Heart left ventricle (tissue), 16 donors: ENCODE data around the gene GAS7. TPM values are rescaled to one million over a fixed set of nuclear protein-coding genes. Genes with fewer than 3 reads are reported as not detected.

Experiments used
- ATAC-seq, 4 donors: fragments of 200-7000 bp; cut with Tn5 transposase; one replicate each; pipeline ENCODE4 v1.9.1; 2020 to 2022; ENCODE audit warnings: moderate library complexity in 4 of 4, mild to moderate bottlenecking in 3 of 4, moderate number of reproducible peaks in 1 of 4
- DNase-seq, 5 donors: peaks; one replicate each; pipeline ENCODE4 v3.0.0-alpha.2; 2020
- H3K27ac ChIP-seq, 12 donors: fragments of 200-600 bp; sonication (generic) in 4 of 12; one replicate each; pipeline versions ENCODE4 v1.5.0 to v1.8.0; 2016 to 2022; ENCODE audit warnings: mild to moderate bottlenecking in 2 of 12
- H3K27me3 ChIP-seq, 9 donors: fragments of 200-600 bp; sonication (generic) in 2 of 9; one replicate each; pipeline versions ENCODE4 v1.5.1 to v1.8.0; 2016 to 2022; ENCODE audit warnings: mild to moderate bottlenecking in 3 of 9
- H3K36me3 ChIP-seq, 9 donors: fragments of 200-600 bp; sonication (generic) in 2 of 9; one replicate each; pipeline versions ENCODE4 v1.5.0 to v1.8.0; 2018 to 2022; ENCODE audit warnings: mild to moderate bottlenecking in 2 of 9
- H3K4me1 ChIP-seq, 12 donors: fragments of 200-600 bp; sonication (generic) in 4 of 12; one replicate each; pipeline versions ENCODE4 v1.5.0 to v1.8.0; 2016 to 2022; ENCODE audit warnings: mild to moderate bottlenecking in 3 of 12
- H3K4me3 ChIP-seq, 12 donors: fragments of 200-600 bp; sonication (generic) in 4 of 12; one replicate each; pipeline versions ENCODE4 v1.5.0 to v1.8.0; 2017 to 2022; ENCODE audit warnings: mild to moderate bottlenecking in 9 of 12, moderate library complexity in 4 of 12
- H3K9me3 ChIP-seq, 12 donors: fragments of 200-600 bp; sonication (generic) in 4 of 12; one replicate each; pipeline versions ENCODE4 v1.5.0 to v1.8.0; 2016 to 2022; ENCODE audit warnings: mild to moderate bottlenecking in 1 of 12
- POLR2A ChIP-seq, 2 donors: fragments of 450-650 bp; IDR thresholded peaks; one replicate each; pipeline ENCODE4 v1.6.1; 2017; ENCODE audit warnings: antibody characterized with exemption in 2 of 2, mild to moderate bottlenecking in 2 of 2, moderate library complexity in 2 of 2
- WGBS, 4 donors: extraction: QIAGEN DNeasy Blood & Tissue Kit in 2 of 4; methylation state at CpG; one replicate each; pipeline versions ENCODE4 v1.1.5 to v1.1.7; 2013 to 2018; 5-methylcytosine and 5-hydroxymethylcytosine counted together
- intact Hi-C, 10 donors: fragments of 100-400 bp; cut with DNase I; formaldehyde crosslinking; loops; one replicate each; pipeline versions ENCODE4 v1.11.1 to v1.14.2; 2022
- polyA plus RNA-seq, 2 donors: library from polyadenylated mRNA; stranded (reverse); fragments of 200-250 nt; gene quantifications; one replicate each; pipeline ENCODE4 v1.2.3, GENCODE V29; 2013
- total RNA-seq, 9 donors: library from RNA; depleted of rRNA in 2 of 9; stranded (reverse); fragments of >200 nt in 2 of 9; fragmentation: NEBNext Ultra II Directional in 3 of 9; extraction: Animal tissue kit (Norgen Biotek cat#: 25700) in 3 of 9; gene quantifications; one replicate each; pipeline versions ENCODE4 v1.1.0 to v1.2.4, GENCODE V29; 2016 to 2023
- TF ChIP-seq, protein P1 (sequence below), 12 donors: fragments of 200-600 bp; sonication (generic) in 4 of 12; IDR thresholded peaks; one replicate each; pipeline versions ENCODE4 v1.5.0 to v1.8.0; 2018 to 2022; ENCODE audit warnings: antibody characterized with exemption in 12 of 12, mild to moderate bottlenecking in 5 of 12
- donor health status: ischemic (EF 13 %, LVEDD 7.1; RV severe dilation, severe dysfunction).
- donor health status: healthy with polysubstance abuse.
- donor health status: DM: no; HTN: yes; CAD: no.
- donor health status: DM: no; HTN: no; CAD: no.
- donor health status: ischemic (EF 25% LVEDD 6.9; RV normal size, moderate dysfunction).
- donor health status: ischemic (EF 25% LVEDD 5.7; RV mildly dilated, moderate dysfunction).
- donor health status: healthy.
- donor health status: DM: yes; HTN: yes; CAD: no.
- donor health status: ischemic (EF 35%, LVEDD 5.7; RV mildly dilated, moderate dysfunction).
- donor health status: nonischemic (EF 11% LVEDD 7.7; RV severe dilation, severe dysfunction).
- donor health status: DM: yes; HTN: yes; CAD: no.
- donor health status: PGD.
- donor health status: ischemic (EF 29% LVEDD 5.4; RV normal size, mild dysfunction).
- donor health status: nonischemic (EF 23%, LVEDD 6.1; RV moderate dilation, normal function).

The GAS7 gene
- total and polyA plus RNA-seq, 11 donors = 19.4 to 86.5 (median 65.1) TPM

DNA sequence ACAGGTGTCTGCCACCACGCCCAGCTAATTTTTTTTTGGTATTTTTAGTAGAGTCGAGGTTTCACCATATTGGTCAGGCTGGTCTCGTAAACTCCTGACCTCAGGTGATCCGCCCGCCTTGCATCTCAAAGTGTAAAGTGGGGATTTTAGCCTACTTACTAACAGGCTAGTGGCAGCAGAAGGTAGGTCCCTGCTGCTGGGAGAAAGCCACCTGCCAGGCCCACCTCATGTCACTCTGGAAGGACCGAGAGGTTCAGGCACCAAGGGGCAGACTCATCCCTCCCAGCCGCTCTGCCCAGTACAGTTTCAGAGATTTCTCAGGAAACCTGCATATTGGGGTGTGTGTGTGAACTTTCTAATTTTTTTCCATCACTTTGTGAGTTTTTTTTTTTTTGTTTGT is 291.3 kb downstream of the GAS7 start:
- Histone ChIP-seq H3K27ac (no peak overlapping the region), H3K9me3 (no peaks in the 10 kb centered on the region), H3K27me3 (no peaks in the 10 kb centered on the region), H3K36me3 (no peaks in the 10 kb centered on the region), H3K4me3 (no peak overlapping the region), H3K4me1 (no peaks in the 10 kb centered on the region)
- TF ChIP-seq, protein P1, sequence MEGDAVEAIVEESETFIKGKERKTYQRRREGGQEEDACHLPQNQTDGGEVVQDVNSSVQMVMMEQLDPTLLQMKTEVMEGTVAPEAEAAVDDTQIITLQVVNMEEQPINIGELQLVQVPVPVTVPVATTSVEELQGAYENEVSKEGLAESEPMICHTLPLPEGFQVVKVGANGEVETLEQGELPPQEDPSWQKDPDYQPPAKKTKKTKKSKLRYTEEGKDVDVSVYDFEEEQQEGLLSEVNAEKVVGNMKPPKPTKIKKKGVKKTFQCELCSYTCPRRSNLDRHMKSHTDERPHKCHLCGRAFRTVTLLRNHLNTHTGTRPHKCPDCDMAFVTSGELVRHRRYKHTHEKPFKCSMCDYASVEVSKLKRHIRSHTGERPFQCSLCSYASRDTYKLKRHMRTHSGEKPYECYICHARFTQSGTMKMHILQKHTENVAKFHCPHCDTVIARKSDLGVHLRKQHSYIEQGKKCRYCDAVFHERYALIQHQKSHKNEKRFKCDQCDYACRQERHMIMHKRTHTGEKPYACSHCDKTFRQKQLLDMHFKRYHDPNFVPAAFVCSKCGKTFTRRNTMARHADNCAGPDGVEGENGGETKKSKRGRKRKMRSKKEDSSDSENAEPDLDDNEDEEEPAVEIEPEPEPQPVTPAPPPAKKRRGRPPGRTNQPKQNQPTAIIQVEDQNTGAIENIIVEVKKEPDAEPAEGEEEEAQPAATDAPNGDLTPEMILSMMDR (IDR thresholded peaks at IDR 0.05) = no peak
- no peak for TF ChIP-seq POLR2A (IDR thresholded peaks at IDR 0.05)
- 84 to 90% (median 87%) methylated on average over 7 of the region's 7 CpGs for WGBS, 4 donors
- no peak for ATAC-seq
- intact Hi-C loops = no loop called here
- DNase-seq = no peak

DNA sequence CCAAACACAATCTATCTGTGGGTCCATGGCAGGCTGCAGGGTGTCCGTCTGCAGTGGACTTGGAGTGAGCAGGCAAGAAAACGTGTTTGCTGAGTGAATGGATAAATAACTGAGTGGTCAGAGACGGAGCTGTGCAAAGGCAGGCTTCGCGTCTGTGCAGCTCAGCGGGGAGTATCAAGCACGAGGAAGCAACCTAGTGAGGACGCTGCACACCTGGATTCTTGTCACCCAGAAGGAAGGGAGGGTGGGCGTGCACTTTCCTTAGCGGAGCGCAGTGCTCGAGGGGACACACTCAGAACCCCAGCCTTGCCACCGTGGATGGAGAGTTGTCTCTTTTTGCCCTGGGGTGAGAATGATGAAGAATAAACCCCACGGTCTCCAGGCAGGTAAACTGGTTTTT is 291.8 kb downstream of the GAS7 start:
- ATAC-seq (no peak), DNase-seq (no peak)
- intact Hi-C loops = no loop called here
- Histone ChIP-seq H3K4me1 (no peaks in the 10 kb centered on the region), H3K27ac (no peak overlapping the region), H3K27me3 (no peaks in the 10 kb centered on the region), H3K9me3 (no peaks in the 10 kb centered on the region), H3K4me3 (no peak overlapping the region), H3K36me3 (no peaks in the 10 kb centered on the region)
- TF ChIP-seq, protein P1 (IDR thresholded peaks at IDR 0.05) = no peak
- no peak for TF ChIP-seq POLR2A (IDR thresholded peaks at IDR 0.05)
- WGBS, 4 donors = 73 to 85% (median 78%) methylated on average over 13 to 14 of the region's 14 CpGs

DNA sequence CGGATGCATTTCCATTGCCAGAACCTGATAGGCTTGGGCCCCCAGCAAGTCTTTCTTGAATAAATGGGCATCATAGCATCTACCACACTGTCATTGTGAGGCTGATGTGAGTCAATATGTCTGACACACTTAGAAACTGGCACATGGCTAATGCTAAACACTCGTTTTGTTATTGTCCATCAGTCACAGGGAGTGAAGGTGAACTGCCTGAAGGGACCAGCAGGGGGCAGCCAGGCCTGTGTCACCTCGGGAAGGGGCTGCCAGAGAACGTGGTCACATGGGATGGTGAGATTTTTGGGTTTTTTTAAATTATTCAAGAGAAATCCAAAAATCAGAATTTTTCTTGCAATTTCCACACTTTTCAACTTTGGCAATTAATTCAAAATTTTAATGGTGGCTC is 292.5 kb downstream of the GAS7 start:
- intact Hi-C loops = no loop called here
- no peaks in the 10 kb centered on the region for H3K27me3 ChIP-seq
- DNase-seq (peak in 1 of 5 donors; percentile 73), ATAC-seq (peak in 1 of 4 donors; percentile 51)
- H3K4me3 ChIP-seq = no peak overlapping the region
- TF ChIP-seq, protein P1 (IDR thresholded peaks at IDR 0.05) = peak; percentile 31 to 61 (median 48)
- no peak for TF ChIP-seq POLR2A (IDR thresholded peaks at IDR 0.05)
- H3K36me3 ChIP-seq = no peaks in the 10 kb centered on the region
- no peak overlapping the region for H3K27ac ChIP-seq
- no peaks in the 10 kb centered on the region for H3K4me1 ChIP-seq
- H3K9me3 ChIP-seq = no peaks in the 10 kb centered on the region
- WGBS, 4 donors = 8 to 22% (median 18%) methylated on average over 4 of the region's 4 CpGs

DNA sequence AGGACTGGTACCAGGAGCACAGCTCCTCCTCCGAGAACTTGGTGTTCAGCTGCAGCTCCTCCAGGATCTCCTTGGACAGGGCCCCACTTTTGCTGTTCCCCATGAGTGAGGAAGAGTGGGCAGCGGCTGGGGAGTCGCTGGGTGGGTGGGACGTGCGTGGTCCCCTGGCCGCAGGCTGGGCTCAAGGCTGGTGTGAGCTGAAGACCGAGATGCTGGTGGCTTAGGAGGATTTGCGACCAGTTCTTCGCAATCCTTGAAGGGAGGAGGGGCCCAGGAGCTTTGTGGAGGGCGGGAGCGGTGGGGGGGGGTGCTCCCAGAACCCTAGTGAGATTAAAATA is 293.4 kb downstream of the GAS7 start, which contains the start of gene RCVRN:
RCVRN (minus strand) TSS at position 194 of the 338 bp plus-strand sequence; CDS start at position 103, 91 bp downstream.
- ATAC-seq (no peak), DNase-seq (no peak)
- Histone ChIP-seq H3K36me3 (no peaks in the 10 kb centered on the region), H3K9me3 (no peaks in the 10 kb centered on the region), H3K4me3 (no peak within 1 kb of the TSS), H3K4me1 (no peaks in the 10 kb centered on the region), H3K27ac (no peak within 1 kb of the TSS), H3K27me3 (no peaks in the 10 kb centered on the region)
- intact Hi-C loops = no loop called here
- TF ChIP-seq POLR2A (IDR thresholded peaks at IDR 0.05) = no peak
- TF ChIP-seq, protein P1 (IDR thresholded peaks at IDR 0.05) = no peak
- WGBS, 4 donors = 89 to 100% (median 94%) methylated on average over 4 to 11 of the region's 11 CpGs
